HEK293 (cell line): Measurements from ENCODE around the gene LAG3.

Experiments
- BCL11A ChIP-seq: fragments of 450-650 bp; formaldehyde crosslinking; IDR thresholded peaks from 2 replicates; pipeline ENCODE4 v1.5.1; 2016; ENCODE audit warnings: low read depth, missing biosample characterization, missing genetic modification characterization
- KLF9 ChIP-seq: fragments of 450-650 bp; formaldehyde crosslinking; IDR thresholded peaks from 2 replicates; pipeline ENCODE4 v1.5.1; 2016; ENCODE audit warnings: missing biosample characterization, missing genetic modification characterization, low read depth
- PATZ1 ChIP-seq: fragments of 450-650 bp; formaldehyde crosslinking; IDR thresholded peaks from 2 replicates; pipeline ENCODE4 v1.5.1; 2016; ENCODE audit warnings: missing biosample characterization, missing genetic modification characterization
- REPIN1 ChIP-seq: fragments of 450-650 bp; formaldehyde crosslinking; IDR thresholded peaks from 2 replicates; pipeline ENCODE4 v1.5.1; 2017; ENCODE audit warnings: missing biosample characterization, missing genetic modification characterization, low read depth
- YY1 ChIP-seq: fragments of 450-650 bp; formaldehyde crosslinking; IDR thresholded peaks from 2 replicates; pipeline ENCODE4 v1.5.1; 2018; ENCODE audit warnings: missing biosample characterization, missing genetic modification characterization
- ZNF138 ChIP-seq: fragments of 450-650 bp; formaldehyde crosslinking; IDR thresholded peaks from 2 replicates; pipeline ENCODE4 v1.5.1; 2016; ENCODE audit warnings: missing biosample characterization, missing genetic modification characterization, borderline replicate concordance
- ZNF223 ChIP-seq: fragments of 450-650 bp; formaldehyde crosslinking; IDR thresholded peaks from 2 replicates; pipeline ENCODE4 v1.5.1; 2016; ENCODE audit warnings: missing biosample characterization, missing genetic modification characterization
- ZNF311 ChIP-seq: fragments of 450-650 bp; formaldehyde crosslinking; IDR thresholded peaks from 2 replicates; pipeline ENCODE4 v1.5.1; 2017; ENCODE audit warnings: missing biosample characterization, missing genetic modification characterization, borderline replicate concordance
- ZNF341 ChIP-seq: fragments of 450-650 bp; formaldehyde crosslinking; IDR thresholded peaks from 2 replicates; pipeline ENCODE4; 2016; ENCODE audit warnings: low read depth, missing biosample characterization, missing genetic modification characterization
- ZNF423 ChIP-seq: fragments of 450-650 bp; formaldehyde crosslinking; IDR thresholded peaks from 2 replicates; pipeline ENCODE4 v1.5.1; 2016; ENCODE audit warnings: missing biosample characterization, missing genetic modification characterization
- ZNF48 ChIP-seq: fragments of 450-650 bp; formaldehyde crosslinking; IDR thresholded peaks from 2 replicates; pipeline ENCODE4 v1.5.1; 2016; ENCODE audit warnings: missing biosample characterization, missing genetic modification characterization
- ZNF514 ChIP-seq: fragments of 450-650 bp; formaldehyde crosslinking; IDR thresholded peaks from 2 replicates; pipeline ENCODE4 v1.5.1; 2016; ENCODE audit warnings: missing biosample characterization, missing genetic modification characterization
- ZNF518A ChIP-seq: fragments of 450-650 bp; formaldehyde crosslinking; conservative IDR thresholded peaks from 2 replicates; pipeline ENCODE4 v1.5.1; 2016; ENCODE audit warnings: low read depth, missing biosample characterization, missing genetic modification characterization
- ZNF548 ChIP-seq: fragments of 450-650 bp; formaldehyde crosslinking; IDR thresholded peaks from 2 replicates; pipeline ENCODE4 v1.5.1; 2016; ENCODE audit warnings: missing biosample characterization, missing genetic modification characterization
- ZNF549 ChIP-seq: fragments of 450-650 bp; IDR thresholded peaks from 2 replicates; pipeline ENCODE4 v1.5.1; 2018; ENCODE audit warnings: missing biosample characterization, missing genetic modification characterization, mild to moderate bottlenecking, inconsistent platforms, moderate library complexity
- ZNF555 ChIP-seq: fragments of 450-650 bp; formaldehyde crosslinking; conservative IDR thresholded peaks from 2 replicates; pipeline ENCODE4 v1.5.1; 2017; ENCODE audit warnings: missing biosample characterization, mild to moderate bottlenecking, missing genetic modification characterization, inconsistent platforms
- ZNF600 ChIP-seq: fragments of 450-650 bp; formaldehyde crosslinking; IDR thresholded peaks from 2 replicates; pipeline ENCODE4 v1.5.1; 2016; ENCODE audit warnings: missing biosample characterization, missing genetic modification characterization
- ZNF621 ChIP-seq: fragments of 450-650 bp; formaldehyde crosslinking; IDR thresholded peaks from 2 replicates; pipeline ENCODE4 v1.5.1; 2017; ENCODE audit warnings: missing biosample characterization, missing genetic modification characterization
- ZNF677 ChIP-seq: fragments of 450-650 bp; IDR thresholded peaks from 2 replicates; pipeline ENCODE4 v1.5.0; 2018; ENCODE audit warnings: missing biosample characterization, mild to moderate bottlenecking, missing genetic modification characterization, moderate library complexity
- ZNF701 ChIP-seq: fragments of 450-650 bp; formaldehyde crosslinking; IDR thresholded peaks from 2 replicates; pipeline ENCODE4 v1.5.1; 2016; ENCODE audit warnings: missing biosample characterization, missing genetic modification characterization
- ZNF777 ChIP-seq: fragments of 450-650 bp; formaldehyde crosslinking; IDR thresholded peaks from 2 replicates; pipeline ENCODE4 v1.5.1; 2017; ENCODE audit warnings: missing biosample characterization, missing genetic modification characterization, borderline replicate concordance
- TF ChIP-seq, protein P1 (sequence below): fragments of 450-650 bp; formaldehyde crosslinking; IDR thresholded peaks from 2 replicates; pipeline ENCODE4 v1.5.1; 2016; ENCODE audit warnings: missing biosample characterization, missing genetic modification characterization
- TF ChIP-seq, protein P2 (sequence below): fragments of 450-650 bp; formaldehyde crosslinking; IDR thresholded peaks from 2 replicates; pipeline ENCODE4 v1.5.1; 2016; ENCODE audit warnings: missing biosample characterization, missing genetic modification characterization
- TF ChIP-seq, protein P3 (sequence below): fragments of 450-650 bp; formaldehyde crosslinking; IDR thresholded peaks from 2 replicates; pipeline ENCODE4 v1.5.1; 2017; ENCODE audit warnings: missing biosample characterization, missing genetic modification characterization

Gene LAG3

DNA sequence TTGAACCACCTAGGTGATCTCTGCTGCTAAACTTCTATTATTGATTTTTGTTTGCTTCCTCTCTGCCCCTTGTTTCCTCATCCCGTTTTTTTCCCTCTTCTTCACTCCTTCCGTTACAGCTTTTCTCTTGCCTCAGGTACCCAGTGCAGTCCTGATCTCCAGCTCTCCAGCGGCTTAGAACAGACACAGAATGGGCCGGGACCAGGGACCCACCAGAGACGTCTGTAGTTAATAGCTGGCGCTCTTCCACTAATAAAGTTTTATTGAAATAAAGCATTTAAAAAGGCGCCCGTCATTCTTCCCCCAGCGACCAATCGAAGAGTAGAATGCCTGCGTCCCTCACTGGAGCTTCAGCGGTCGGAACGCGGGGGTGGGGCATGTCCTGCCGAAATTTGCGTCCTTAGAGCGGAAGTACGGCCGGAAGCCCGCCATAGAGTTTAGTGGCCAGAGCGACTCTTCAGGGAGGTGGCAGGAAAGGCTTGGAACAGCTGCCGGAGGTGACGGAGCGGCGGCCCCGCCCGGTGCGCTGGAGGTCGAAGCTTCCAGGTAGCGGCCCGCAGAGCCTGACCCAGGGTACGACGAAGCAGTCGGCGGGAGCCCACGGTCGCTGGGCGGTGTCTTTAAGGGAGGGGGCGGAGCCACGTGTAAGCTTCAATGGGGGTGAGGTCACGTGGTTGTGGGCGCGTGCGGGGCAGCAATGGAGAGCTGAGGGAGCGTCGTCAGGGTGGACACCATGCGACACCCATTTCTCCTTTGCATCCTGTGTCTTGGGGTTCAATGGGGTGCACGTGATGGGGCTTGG lies 48.5 kb upstream of the LAG3 start, which contains the start of gene COPS7A (continued):
- peak; percentile 90 for TF ChIP-seq KLF9 (tag by site-specific recombination)
- peak; percentile 99 for TF ChIP-seq ZNF518A (tag by site-specific recombination)
- no peak for TF ChIP-seq ZNF514 (tag by site-specific recombination)
- peak; percentile 100 for TF ChIP-seq ZNF341
- no peak for TF ChIP-seq ZNF48 (tag by site-specific recombination)
- TF ChIP-seq ZNF223 (tag by site-specific recombination): no peak
- TF ChIP-seq ZNF311 (tag by site-specific recombination): no peak
- TF ChIP-seq YY1 (tag by site-specific recombination): peak; percentile 77
- no peak for TF ChIP-seq ZNF548
- TF ChIP-seq PATZ1: peak; percentile 99
- no peak for TF ChIP-seq ZNF549 (tag by site-specific recombination)
- no peak for TF ChIP-seq ZNF555 (tag by site-specific recombination)
- TF ChIP-seq REPIN1 (tag by site-specific recombination): no peak
- TF ChIP-seq, protein P1, sequence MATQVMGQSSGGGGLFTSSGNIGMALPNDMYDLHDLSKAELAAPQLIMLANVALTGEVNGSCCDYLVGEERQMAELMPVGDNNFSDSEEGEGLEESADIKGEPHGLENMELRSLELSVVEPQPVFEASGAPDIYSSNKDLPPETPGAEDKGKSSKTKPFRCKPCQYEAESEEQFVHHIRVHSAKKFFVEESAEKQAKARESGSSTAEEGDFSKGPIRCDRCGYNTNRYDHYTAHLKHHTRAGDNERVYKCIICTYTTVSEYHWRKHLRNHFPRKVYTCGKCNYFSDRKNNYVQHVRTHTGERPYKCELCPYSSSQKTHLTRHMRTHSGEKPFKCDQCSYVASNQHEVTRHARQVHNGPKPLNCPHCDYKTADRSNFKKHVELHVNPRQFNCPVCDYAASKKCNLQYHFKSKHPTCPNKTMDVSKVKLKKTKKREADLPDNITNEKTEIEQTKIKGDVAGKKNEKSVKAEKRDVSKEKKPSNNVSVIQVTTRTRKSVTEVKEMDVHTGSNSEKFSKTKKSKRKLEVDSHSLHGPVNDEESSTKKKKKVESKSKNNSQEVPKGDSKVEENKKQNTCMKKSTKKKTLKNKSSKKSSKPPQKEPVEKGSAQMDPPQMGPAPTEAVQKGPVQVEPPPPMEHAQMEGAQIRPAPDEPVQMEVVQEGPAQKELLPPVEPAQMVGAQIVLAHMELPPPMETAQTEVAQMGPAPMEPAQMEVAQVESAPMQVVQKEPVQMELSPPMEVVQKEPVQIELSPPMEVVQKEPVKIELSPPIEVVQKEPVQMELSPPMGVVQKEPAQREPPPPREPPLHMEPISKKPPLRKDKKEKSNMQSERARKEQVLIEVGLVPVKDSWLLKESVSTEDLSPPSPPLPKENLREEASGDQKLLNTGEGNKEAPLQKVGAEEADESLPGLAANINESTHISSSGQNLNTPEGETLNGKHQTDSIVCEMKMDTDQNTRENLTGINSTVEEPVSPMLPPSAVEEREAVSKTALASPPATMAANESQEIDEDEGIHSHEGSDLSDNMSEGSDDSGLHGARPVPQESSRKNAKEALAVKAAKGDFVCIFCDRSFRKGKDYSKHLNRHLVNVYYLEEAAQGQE (tag by site-specific recombination): peak; percentile 22; the same call in 1 of the 2 replicates
- TF ChIP-seq ZNF138 (tag by site-specific recombination): no peak
- no peak for TF ChIP-seq ZNF677 (tag by site-specific recombination)
- TF ChIP-seq ZNF701 (tag by site-specific recombination): no peak
- TF ChIP-seq, protein P2, sequence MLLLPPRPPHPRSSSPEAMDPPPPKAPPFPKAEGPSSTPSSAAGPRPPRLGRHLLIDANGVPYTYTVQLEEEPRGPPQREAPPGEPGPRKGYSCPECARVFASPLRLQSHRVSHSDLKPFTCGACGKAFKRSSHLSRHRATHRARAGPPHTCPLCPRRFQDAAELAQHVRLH (tag by site-specific recombination): peak; percentile 44; the same call in 1 of the 2 replicates
- no peak for TF ChIP-seq ZNF423 (tag by site-specific recombination)
- peak; percentile 10; the same call in 1 of the 2 replicates for TF ChIP-seq BCL11A (tag by site-specific recombination)
- TF ChIP-seq, protein P3, sequence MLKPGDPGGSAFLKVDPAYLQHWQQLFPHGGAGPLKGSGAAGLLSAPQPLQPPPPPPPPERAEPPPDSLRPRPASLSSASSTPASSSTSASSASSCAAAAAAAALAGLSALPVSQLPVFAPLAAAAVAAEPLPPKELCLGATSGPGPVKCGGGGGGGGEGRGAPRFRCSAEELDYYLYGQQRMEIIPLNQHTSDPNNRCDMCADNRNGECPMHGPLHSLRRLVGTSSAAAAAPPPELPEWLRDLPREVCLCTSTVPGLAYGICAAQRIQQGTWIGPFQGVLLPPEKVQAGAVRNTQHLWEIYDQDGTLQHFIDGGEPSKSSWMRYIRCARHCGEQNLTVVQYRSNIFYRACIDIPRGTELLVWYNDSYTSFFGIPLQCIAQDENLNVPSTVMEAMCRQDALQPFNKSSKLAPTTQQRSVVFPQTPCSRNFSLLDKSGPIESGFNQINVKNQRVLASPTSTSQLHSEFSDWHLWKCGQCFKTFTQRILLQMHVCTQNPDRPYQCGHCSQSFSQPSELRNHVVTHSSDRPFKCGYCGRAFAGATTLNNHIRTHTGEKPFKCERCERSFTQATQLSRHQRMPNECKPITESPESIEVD: no peak
- TF ChIP-seq ZNF600 (tag by site-specific recombination): peak; percentile 74
- no peak for TF ChIP-seq ZNF777 (tag by site-specific recombination)
- no peak for TF ChIP-seq ZNF621
